AG04450 (cell line): ENCODE data around the gene CLHC1. TPM values are rescaled to one million over a fixed set of nuclear protein-coding genes. Genes with fewer than 3 reads are reported as not detected.

Source experiments
- CTCF ChIA-PET: fragments of 300-600, 350-600 bp; formaldehyde crosslinking; extraction: SDS; loops from one replicate; lab custom pipeline; 2022; ENCODE audit warnings: antibody characterized with exemption, inconsistent platforms; lab: Charles Lee
- POLR2A ChIA-PET: fragments of 350-600 bp; formaldehyde crosslinking; extraction: SDS; loops from one replicate; lab custom pipeline; 2021; ENCODE audit warnings: antibody characterized with exemption, inconsistent platforms; lab: Yijun Ruan, JAX
- DNase-seq: peaks from one replicate; pipeline ENCODE4 v3.0.0-alpha.2; 2011; ENCODE audit warnings: low read depth, low spot score
- H3K27ac ChIP-seq: one replicate; pipeline ENCODE4 v1.5.1; 2012; ENCODE audit warnings: low read depth, low read length, control low read depth
- H3K27me3 ChIP-seq: one replicate; pipeline ENCODE4 v1.6.0; 2012; ENCODE audit warnings: low read length; ENCODE audit not compliant: control insufficient read depth, insufficient read depth
- H3K4me3 ChIP-seq: 2 replicates; pipeline ENCODE4 v1.5.1; 2011; ENCODE audit warnings: mild to moderate bottlenecking, low read depth, low read length, control low read depth
- H3K9me3 ChIP-seq: 2 replicates; pipeline ENCODE4 v1.5.1; 2012; ENCODE audit warnings: low read length; ENCODE audit not compliant: control insufficient read depth, insufficient read depth
- CTCF ChIP-seq: IDR thresholded peaks from 2 replicates; pipeline ENCODE4 v1.5.1; 2011; ENCODE audit warnings: low read depth, low read length, control low read depth, inconsistent platforms
- polyA plus RNA-seq: library from polyadenylated mRNA; depleted of rRNA; stranded (reverse); fragments of >200 nt; gene quantifications from 2 replicates; pipeline ENCODE4 v1.2.3, GENCODE V29; 2011

CLHC1 gene
- polyA plus RNA-seq, 1 experiment: 14.4 TPM

GRCh38 chr2:55156984-55157383 is 75.1 kb downstream of the CLHC1 start:
- CTCF ChIA-PET: interaction anchor here (1.0 kb wide), 1 partner anchor 108 kb away, joined by 3 read pairs; no protein-coding TSS in a partner anchor
- no peak for DNase-seq
- POLR2A ChIA-PET: interaction anchor here (0.5 to 3.6 kb wide), 2 partner anchors 60 to 106 kb away, joined by 5 to 24 read pairs; partner anchors contain the start of gene RTN4

GRCh38 chr2:55156326-55156725 is 75.8 kb downstream of the CLHC1 start:
- ChIA-PET CTCF (interaction anchor here (1.2 kb wide), 2 partner anchors 12 to 108 kb away, joined by 5 read pairs; no protein-coding TSS in a partner anchor), POLR2A (interaction anchor here (0.5 to 3.6 kb wide), 8 partner anchors 9 to 106 kb away, joined by 3 to 24 read pairs (median 6); partner anchors contain the start of gene RTN4)
- Histone ChIP-seq H3K9me3 (no peaks in the 10 kb centered on the region), H3K27me3 (no peaks in the 10 kb centered on the region), H3K27ac (peak overlapping the region; percentile 75), H3K4me3 (no peak overlapping the region)
- no peak for DNase-seq
- no peak for TF ChIP-seq CTCF

More at GRCh38 chr2:55156984-55157383, 75.1 kb downstream of the CLHC1 start:
- Histone ChIP-seq H3K9me3 (no peaks in the 10 kb centered on the region), H3K27ac (peak overlapping the region; percentile 75), H3K4me3 (no peak overlapping the region), H3K27me3 (no peaks in the 10 kb centered on the region)
- no peak for TF ChIP-seq CTCF

GRCh38 chr2:55155764-55156281 is 76.3 kb downstream of the CLHC1 start:
- ChIA-PET POLR2A (interaction anchor here (0.6 to 3.6 kb wide), 7 partner anchors 10 to 105 kb away, joined by 3 to 24 read pairs (median 6); partner anchors contain the start of gene RTN4), CTCF (interaction anchor here (1.2 kb wide), 2 partner anchors 12 to 107 kb away, joined by 5 read pairs; no protein-coding TSS in a partner anchor)
- Histone ChIP-seq H3K4me3 (no peak overlapping the region), H3K27ac (peak overlapping the region; percentile 42), H3K27me3 (no peaks in the 10 kb centered on the region), H3K9me3 (no peaks in the 10 kb centered on the region)
- DNase-seq: no peak
- no peak for TF ChIP-seq CTCF

- POLR2A ChIA-PET: interaction anchor here (1.0 to 3.6 kb wide), 6 partner anchors 10 to 104 kb away, joined by 5 to 24 read pairs (median 6); partner anchors contain the start of gene RTN4
Observed at GRCh38 chr2:55155206-55155605, 76.9 kb downstream of the CLHC1 start.

More at GRCh38 chr2:55155206-55155605, 76.9 kb downstream of the CLHC1 start:
- TF ChIP-seq CTCF: no peak
- Histone ChIP-seq H3K27ac (peak overlapping the region; percentile 42), H3K4me3 (no peak overlapping the region), H3K9me3 (no peaks in the 10 kb centered on the region), H3K27me3 (no peaks in the 10 kb centered on the region)
- no peak for DNase-seq
- CTCF ChIA-PET: interaction anchor here (0.6 to 1.2 kb wide), 3 partner anchors 13 to 178 kb away, joined by 3 to 5 read pairs (median 5); no protein-coding TSS in a partner anchor
